ENCODE results near the gene ISOC1.

- TF ChIP-seq CTCF (IDR thresholded peaks at IDR 0.05): no peak
- no peak for TF ChIP-seq POLR2AphosphoS5 (IDR thresholded peaks at IDR 0.05)
- no peak for TF ChIP-seq POLR2A (IDR thresholded peaks at IDR 0.05)
- TF ChIP-seq EP300 (IDR thresholded peaks at IDR 0.05): no peak
These were observed 28.8 kb upstream of the ISOC1 start for GRCh38 chr5:129065721-129066120.

All from gastroesophageal sphincter (tissue), 3 donors.